Glomerular endothelial cell (primary cell): ENCODE measurements around the gene PLEKHH1. TPM values are rescaled to one million over a fixed set of nuclear protein-coding genes. Genes with fewer than 3 reads are reported as not detected.

Source experiments
- DNase-seq: peaks from one replicate; pipeline ENCODE4 v3.0.0-alpha.2; 2011; ENCODE audit warnings: low read depth, low spot score; ENCODE audit errors: extremely low read depth
- total RNA-seq: library from RNA; depleted of rRNA; stranded (reverse); fragments of >200 nt; gene quantifications from 2 replicates; pipeline ENCODE4 v1.2.3, GENCODE V29; 2015

The PLEKHH1 gene
- total RNA-seq, 1 donor from 2014 or later, result 0.93 TPM

DNA sequence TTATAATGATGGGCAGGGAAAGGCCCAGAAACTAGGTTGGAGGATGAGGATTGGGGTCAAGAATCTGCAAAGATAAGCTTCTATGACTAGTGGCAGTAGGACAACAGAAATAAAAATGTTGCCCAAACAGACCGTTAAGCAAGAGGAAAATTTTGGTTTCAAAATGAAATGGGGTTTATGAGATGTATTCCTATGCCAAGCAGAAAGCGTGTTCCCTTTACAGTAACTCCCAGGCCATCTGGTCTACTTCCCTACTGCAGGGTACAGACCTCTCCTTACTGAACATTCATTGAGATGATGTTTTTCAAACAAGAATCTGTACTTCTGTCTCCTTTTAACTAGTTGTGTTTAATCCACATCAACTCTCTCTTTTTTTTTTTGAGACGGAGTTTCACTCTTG is 24.1 kb upstream of the PLEKHH1 start:
- no peak for DNase-seq

DNA sequence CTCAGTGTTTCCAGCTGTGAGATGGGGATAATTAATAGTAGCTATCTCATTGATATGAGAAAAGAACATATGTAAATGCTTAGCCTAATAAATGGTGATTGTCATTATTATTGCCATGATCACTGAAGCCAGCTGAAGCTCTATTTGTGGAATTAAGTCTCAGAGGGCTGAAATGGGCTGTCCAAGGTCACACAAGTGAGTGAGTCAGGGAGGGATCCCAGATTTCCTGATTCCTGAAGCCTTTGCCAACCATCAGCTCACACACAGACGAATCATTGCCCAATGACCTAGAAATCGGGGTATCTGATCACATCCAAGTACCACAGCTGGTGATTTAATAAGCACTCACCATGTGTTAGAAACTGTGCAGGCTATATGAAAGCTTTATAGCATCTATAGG is 23.0 kb upstream of the PLEKHH1 start:
- DNase-seq, result no peak

- no peak for DNase-seq
Measured at GRCh38 chr14:67510836-67511235, 22.3 kb upstream of the PLEKHH1 start.

DNA sequence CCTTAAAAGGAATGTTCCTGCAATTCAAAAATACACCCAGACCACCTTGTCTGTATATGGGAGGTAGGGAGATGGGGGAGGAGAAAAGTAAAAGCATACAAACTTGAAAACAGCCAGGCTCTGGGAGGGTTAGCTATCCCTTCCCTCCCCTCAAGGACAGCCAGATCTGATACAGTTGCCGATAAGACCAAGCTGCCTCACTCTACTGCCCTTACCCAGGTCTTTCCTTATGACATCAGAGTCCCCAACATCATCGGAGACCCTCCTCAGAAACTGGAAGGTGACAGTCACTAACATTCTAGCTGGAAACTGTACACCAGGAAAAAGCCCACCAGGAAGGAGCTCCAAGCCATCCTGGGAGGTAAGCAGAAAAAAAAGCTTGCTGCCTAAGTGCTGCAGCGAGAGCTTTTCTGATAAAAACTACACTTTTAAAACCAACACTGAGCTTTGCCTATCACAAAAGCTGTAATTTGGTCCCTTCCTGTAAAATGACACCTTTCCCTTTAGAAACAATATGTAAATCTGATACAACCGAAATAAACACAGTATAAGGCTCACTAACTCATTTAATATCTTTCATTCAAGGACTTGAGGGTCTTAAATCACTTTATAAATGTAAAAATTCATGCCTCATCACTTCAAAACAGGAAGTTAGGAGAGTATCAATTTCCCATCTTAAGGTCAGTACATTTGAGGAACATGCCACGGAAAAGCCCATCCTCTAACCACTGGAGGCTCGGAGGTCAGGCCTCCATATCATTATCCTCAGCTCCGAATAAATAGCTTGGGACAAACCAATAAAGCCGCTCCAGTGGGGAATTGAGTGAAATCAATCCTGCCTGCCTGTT is 20.4 kb upstream of the PLEKHH1 start:
- DNase-seq, result no peak

DNA sequence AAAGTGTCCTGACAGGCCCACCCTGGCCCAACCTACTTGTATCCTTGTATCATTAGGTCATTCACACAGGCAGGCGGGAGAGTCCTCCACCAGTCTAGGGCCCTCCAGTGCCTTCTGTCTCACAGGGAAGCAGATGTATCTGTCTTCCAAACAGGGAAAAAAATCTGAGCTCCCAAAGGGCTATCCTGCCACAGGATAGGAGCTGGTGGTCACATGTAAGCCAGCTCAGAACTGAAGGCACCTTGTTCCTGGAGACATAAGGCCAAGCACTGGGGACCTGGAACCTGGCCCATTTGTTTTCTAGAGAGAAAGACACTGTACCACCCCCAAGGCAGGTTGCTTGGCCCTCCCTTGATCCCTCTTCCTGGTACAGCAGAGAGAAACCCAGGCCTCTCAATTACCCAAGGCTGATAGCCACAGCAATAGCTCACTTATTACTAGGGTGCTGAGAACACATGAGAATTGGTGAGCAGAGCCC is 19.4 kb upstream of the PLEKHH1 start:
- no peak for DNase-seq

GRCh38 chr14:67514203-67514607 is 18.9 kb upstream of the PLEKHH1 start:
- DNase-seq, result no peak

DNA sequence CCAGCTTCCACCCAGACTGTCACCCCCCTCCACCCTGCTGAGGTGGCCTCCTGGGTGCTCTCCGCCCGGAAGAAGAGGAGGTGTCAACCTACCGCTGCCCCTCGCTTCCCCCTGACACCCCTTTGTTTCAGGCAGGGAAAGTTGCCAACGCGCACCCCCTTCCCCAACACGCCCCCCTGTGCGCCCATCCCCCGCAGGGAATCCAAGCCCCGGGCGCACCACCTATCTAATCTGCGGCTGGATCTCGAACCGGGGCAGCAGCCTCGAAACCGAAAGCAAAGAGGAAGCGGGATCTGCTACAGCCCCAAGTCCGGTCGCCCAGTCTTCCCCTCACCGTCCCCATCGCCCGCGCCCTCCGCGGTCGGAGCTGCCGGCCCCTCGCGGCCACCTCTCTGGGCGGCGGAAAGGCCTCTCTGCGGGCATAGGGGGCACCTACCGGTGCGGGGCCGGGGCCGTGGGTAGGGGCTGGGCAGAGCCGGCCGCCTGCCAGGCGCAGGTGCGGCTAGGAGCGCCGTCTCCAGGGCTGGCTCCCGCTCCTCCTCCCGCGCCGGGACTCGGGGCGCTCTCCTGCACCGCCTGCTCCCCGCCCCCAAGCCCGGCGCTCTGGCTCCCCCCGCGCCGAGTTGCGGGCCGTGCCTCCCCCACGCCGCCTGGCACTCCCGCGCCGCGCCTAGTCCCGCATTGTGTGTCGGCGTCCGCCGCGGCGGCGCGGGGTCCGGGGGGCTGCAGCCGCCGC is 18.3 kb upstream of the PLEKHH1 start:
- no peak for DNase-seq

DNA sequence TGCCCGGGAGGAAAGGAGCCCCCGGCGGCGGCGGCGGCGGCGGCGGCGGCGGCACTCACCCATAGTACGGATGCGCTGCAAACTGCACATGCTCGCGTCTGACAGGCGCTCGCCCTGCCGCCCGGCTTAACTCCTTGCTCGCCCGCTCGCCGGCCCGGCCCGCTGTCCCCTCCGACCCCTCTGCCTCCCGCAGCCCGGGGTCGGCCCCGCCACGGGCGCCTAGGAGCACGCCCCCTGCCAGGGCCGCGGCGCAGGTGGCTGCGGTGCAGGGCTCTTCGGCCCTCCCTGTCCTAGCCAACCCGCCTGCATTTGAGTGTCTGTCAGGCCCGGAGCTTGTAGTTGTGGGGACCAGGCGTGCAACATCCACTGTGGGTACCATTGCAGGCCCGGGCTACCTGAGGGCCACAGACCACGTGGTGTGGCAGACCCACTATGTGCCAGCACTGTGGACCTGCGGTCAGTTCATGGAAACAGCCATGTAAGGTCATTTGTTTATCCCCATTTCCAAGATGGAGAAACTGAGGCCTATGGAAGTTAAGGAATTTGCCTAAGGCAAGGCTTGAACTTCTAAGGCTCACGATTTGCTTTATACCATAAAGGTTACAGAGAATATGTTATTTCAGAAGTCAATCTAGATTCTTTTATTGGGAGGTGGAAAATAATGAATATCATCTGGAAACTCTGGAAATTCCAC is 17.6 kb upstream of the PLEKHH1 start:
- no peak for DNase-seq

DNA sequence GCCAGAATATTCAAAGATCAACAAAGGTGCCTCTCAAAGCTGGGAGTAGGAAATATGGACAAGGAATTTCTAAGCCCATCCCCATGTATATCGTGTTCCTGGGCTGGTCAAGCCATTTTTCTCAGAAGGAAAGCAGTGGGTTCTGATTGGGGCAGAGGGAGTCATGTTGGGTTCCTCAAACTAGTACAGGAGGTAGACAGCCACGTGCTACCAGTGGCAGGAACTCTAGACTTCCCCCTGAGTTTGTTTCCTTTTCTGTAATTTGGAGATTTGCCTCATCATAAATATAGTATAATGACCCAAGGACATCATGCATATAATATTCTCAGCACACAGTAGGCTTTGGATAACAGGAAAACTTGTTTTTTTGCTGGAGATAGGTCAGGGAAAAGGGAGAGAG is 16.4 kb upstream of the PLEKHH1 start:
- no peak for DNase-seq

- no peak for DNase-seq
Measured at GRCh38 chr14:67517083-67517482, 16.0 kb upstream of the PLEKHH1 start.

DNA sequence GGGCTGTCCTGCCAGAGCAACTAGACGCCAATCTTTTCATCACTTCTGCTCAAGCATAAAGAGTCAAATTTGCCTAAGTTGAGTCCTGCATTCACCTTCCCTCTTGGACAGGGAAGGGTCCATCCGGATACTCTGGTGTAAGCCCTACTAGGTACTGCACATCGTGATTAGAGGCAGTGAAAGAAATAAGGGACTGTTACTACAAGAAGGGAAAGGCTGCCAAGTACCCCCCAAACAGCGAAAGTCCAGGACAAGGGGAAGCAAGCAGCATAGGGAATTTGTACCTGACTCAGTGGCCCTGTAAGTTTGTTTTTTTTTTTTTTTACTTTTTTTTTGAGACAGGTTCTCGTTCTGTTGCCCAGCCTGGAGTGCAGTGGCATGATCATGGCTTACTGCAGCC is 13.7 kb upstream of the PLEKHH1 start:
- no peak for DNase-seq

- no peak for DNase-seq
Measured at GRCh38 chr14:67520482-67520881, 12.6 kb upstream of the PLEKHH1 start.

- no peak for DNase-seq
Measured at GRCh38 chr14:67522270-67522669, 10.8 kb upstream of the PLEKHH1 start.

GRCh38 chr14:67523764-67524633 is 9.1 kb upstream of the PLEKHH1 start:
- no peak for DNase-seq

- no peak for DNase-seq
Measured at GRCh38 chr14:67524634-67524963, 8.5 kb upstream of the PLEKHH1 start.

DNA sequence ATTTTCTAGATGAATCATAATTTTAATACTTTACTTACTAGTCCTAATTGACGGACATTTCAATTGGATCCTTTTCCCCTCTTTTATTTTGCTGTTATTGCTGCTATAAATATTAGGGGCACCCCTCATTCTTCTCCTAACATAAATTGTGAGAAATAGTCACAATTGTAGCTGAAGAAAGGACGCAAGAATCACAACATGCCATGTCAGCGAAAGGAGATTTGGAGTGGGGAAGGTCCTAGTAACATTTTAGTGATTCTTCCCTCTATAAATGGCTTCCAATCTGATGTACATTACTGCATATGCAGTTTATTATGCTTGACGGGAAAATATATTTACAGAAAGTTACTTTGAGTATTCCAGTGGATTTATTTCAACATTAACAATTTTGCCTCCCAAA is 7.7 kb upstream of the PLEKHH1 start:
- DNase-seq, result no peak

GRCh38 chr14:67526181-67526580 is 6.9 kb upstream of the PLEKHH1 start:
- DNase-seq, result no peak

DNA sequence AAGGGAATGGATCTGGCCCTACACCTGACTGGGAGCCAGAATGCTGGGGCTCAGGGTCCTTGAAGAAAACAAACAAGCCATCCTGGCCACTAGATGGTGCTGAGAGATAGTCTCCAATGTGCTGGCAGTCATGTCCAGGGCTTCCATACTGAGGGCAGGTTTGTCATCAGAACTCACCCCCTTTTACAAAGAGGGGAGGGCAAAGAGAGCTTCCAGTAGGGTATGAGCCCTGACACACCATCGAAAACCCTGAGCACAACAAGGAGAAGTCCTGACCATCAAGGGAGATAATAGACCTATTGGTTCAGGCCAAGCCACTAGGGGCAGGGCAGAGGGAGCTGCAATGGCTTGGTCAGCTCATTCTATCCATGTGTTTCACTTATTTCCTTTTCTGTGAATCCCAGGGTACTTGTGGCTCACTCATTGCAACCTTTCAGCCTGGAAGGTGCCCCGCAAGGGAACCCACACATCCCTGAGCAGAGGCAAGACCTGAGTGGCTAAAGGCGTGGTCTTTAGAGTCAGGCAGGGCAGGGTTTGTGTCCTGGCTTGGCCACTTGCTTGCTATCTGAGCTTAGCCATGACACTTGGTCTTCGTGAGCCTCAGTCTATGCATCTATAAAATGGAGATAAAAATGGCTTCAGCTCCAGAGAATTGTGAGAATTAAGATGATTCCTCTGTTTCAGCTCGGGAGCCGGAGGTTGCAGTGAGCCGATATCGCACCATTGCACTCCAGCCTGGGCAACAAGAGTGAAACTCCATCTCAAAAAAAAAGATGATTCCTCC is 6.2 kb upstream of the PLEKHH1 start:
- peak; percentile 18 for DNase-seq

- no peak for DNase-seq
Measured at GRCh38 chr14:67527756-67528155, 5.3 kb upstream of the PLEKHH1 start.

DNA sequence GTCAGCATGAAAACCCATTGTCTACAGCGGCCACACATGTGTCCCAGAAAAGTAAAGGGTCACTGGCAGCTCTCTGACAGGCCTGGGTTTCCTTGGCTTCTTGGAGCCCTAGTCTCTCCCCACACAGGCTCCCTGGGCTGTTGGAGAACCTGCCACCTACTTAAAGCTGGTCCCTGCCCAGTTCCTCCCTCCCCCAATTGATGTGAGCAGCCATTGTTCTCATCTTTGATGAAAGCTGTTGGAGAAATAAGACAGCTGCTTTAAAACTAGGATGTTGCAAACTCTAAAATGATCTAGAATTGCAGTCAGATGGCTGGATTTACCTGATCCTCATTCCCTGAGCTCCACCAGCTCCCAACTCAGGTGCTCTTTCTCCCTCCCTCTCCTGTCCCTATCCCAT is 4.8 kb upstream of the PLEKHH1 start:
- no peak for DNase-seq
